Epithelial cell of proximal tubule (primary cell): ENCODE data around the gene MRGPRX1. TPM values are rescaled to one million over a fixed set of nuclear protein-coding genes. Genes with fewer than 3 reads are reported as not detected.
A peak's percentile ranks its signal among the peaks of the same experiment; 100 is the strongest.
"Not testable (repeated sequence)": the region's sequence is repeated elsewhere in the genome, so short reads cannot be mapped to it uniquely, and the experiment has no call there.

ENCODE experiments used
- DNase-seq: peaks from one replicate; pipeline ENCODE4 v3.0.0-alpha.2; 2011; ENCODE audit warnings: low read depth
- H3K4me3 ChIP-seq: 2 replicates; pipeline ENCODE4 v1.5.1; 2011; ENCODE audit warnings: low read depth, mild to moderate bottlenecking, low read length
- CTCF ChIP-seq: conservative IDR thresholded peaks from 2 replicates; pipeline ENCODE4 v1.5.1; 2012; ENCODE audit warnings: low read depth, mild to moderate bottlenecking, low read length
- total RNA-seq: library from RNA; depleted of rRNA; stranded (reverse); fragments of >200 nt; gene quantifications from 2 replicates; pipeline ENCODE4 v1.2.3, GENCODE V29; 2015

Gene MRGPRX1
- total RNA-seq, 1 donor from 2014 or later = not detected

- TF ChIP-seq CTCF = no peak
- H3K4me3 ChIP-seq = no peak overlapping the region
- DNase-seq = no peak
Observed at GRCh38 chr11:18958221-18958910, 19.2 kb upstream of the MRGPRX1 start.

- no peak for TF ChIP-seq CTCF
- no peak overlapping the region for H3K4me3 ChIP-seq
- DNase-seq = no peak
Observed at GRCh38 chr11:18956630-18957029, 17.4 kb upstream of the MRGPRX1 start.

DNA sequence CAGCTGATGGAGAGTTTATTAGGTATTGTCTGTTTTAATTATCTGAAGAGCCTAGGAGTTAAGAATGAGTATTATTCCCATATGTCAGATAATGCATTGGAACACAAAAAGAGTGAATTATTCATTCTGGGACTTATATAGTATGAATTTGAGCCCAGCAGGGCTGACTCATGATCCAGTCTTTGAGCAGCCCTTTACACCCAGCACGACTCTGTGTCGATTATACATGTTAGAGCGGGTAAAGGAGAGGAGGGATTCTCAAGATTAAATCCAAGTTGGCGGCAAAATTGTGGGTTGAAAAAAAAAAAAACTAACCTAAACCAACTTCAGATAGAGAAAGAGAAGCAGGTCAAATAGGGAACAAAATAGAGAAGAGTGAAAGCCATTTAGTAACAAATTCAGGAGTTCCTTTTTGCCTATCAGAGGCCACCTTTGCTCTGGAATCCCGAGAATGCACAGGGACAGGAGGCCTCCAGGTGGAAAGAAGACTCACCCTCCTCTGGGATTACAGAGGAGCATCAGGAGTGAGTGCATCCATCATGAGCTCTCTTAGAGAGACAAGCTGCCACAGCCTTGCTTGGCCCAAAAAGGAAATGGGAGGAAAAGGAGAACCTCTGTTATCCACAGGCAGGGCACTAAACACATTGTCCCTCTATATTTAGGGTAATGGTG, 3.1 kb downstream of the MRGPRX1 start:
- no peak for TF ChIP-seq CTCF
- H3K4me3 ChIP-seq = no peak overlapping the region
- DNase-seq = no peak

GRCh38 chr11:18934195-18934814, 4.9 kb downstream of the MRGPRX1 start:
- DNase-seq = no peak
- no peak overlapping the region for H3K4me3 ChIP-seq
- no peak for TF ChIP-seq CTCF

DNA sequence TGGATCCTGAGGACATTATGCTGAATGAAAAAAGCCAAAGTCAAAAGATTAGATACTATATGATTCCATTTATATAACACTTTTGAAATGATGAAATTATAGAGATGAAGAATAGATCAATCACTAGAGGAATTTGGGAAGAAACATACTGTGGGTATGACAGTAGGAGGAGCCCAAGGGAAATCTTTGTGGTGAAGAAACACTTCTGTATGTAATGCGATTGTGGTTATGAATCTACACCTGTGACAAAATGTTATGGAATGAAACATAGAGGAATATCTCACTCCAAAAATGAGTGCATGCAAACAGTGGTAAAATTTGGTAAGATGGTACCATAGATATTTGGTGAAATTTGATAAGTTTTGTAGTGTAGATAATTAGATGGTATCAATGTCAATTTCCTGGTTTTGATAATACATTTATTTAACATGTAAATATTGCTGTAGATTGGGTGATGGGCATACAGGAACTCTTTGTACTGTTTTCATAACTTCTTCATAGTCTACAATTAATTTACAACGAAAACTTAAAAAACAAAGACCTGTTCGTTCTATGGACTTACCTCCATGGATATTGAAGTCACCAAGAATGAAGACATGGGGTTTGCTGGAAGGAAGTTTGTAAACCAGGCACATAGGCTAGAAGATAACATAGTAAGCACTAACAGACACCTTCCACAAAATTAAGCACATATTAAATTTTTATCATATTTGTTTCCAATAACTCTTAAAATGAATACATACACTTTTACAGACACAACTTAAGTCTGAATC, 11.5 kb downstream of the MRGPRX1 start:
- peak; percentile 12 for TF ChIP-seq CTCF
- H3K4me3 ChIP-seq = no peak overlapping the region
- DNase-seq = no peak

DNA sequence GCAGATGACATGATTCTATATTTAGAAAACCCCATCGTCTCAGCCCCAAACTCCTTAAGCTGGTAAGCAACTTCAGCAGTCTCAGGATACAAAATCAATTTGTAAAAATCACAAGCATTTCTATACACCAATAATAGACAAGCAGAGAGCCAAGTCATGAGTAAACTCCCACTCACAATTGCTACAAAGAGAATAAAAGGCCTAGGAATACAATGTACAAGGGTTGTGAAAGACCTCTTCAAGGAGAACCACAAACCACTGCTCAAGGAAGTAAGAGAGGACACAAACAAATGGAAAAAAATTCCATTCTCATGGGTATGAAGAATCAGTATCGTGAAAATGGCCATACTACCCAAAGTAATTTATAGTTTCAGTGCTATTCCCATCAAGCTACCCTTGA, 13.8 kb downstream of the MRGPRX1 start:
- H3K4me3 ChIP-seq, DNase-seq: not testable (repeated sequence)

DNA sequence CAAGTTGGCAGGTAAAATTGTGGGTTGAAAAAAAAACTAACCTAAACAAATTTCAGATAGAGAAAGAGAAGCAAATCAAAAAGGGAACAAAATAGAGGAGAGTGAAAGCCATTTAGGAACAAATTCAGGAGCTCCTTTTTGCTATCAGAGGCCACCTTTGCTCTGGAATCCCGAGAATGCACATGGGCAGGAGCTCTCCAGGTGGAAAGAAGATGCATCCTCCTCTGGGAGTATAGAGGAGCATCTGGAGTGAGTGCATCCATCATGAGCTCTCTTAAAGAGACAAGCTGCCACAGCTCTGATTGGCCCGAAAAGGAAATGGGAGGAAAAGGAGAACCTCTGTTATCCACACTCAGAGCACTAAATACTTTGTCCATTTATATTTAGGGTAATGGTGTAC, 26.3 kb downstream of the MRGPRX1 start:
- no peak overlapping the region for H3K4me3 ChIP-seq
- DNase-seq = no peak
- no peak for TF ChIP-seq CTCF
